Measurements from ENCODE around the gene ARHGAP15. TPM values are rescaled to one million over a fixed set of nuclear protein-coding genes. Genes with fewer than 3 reads are reported as not detected.
A peak's percentile ranks its signal among the peaks of the same experiment; 100 is the strongest.

The ARHGAP15 gene
- total RNA-seq, 1 donor from 2014 or later: not detected

GRCh38 chr2:143138292-143138691 is 9.1 kb downstream of the ARHGAP15 start:
- Histone ChIP-seq H3K36me3 (ENCODE audit: control insufficient read depth, insufficient read depth, low read length) (no peaks in the 10 kb centered on the region), H3K4me3 (ENCODE audit: low read depth, low read length) (no peak overlapping the region), H3K27me3 (ENCODE audit: control insufficient read depth, insufficient read depth, low read length) (no peaks in the 10 kb centered on the region)
- no peak for DNase-seq (ENCODE audit: low read depth)
- TF ChIP-seq CTCF (IDR thresholded peaks at IDR 0.05; ENCODE audit: insufficient read depth, low read length, poor library complexity, severe bottlenecking): no peak

- Histone ChIP-seq H3K27me3 (ENCODE audit: control insufficient read depth, insufficient read depth, low read length) (no peaks in the 10 kb centered on the region), H3K36me3 (ENCODE audit: control insufficient read depth, insufficient read depth, low read length) (no peaks in the 10 kb centered on the region), H3K4me3 (ENCODE audit: low read depth, low read length) (no peak overlapping the region)
- no peak for TF ChIP-seq CTCF (IDR thresholded peaks at IDR 0.05; ENCODE audit: insufficient read depth, low read length, poor library complexity, severe bottlenecking)
- DNase-seq (ENCODE audit: low read depth): no peak
These were observed 10.7 kb downstream of the ARHGAP15 start for GRCh38 chr2:143139835-143140393.

GRCh38 chr2:143140864-143141661 is 11.8 kb downstream of the ARHGAP15 start:
- Histone ChIP-seq H3K36me3 (ENCODE audit: control insufficient read depth, insufficient read depth, low read length) (no peaks in the 10 kb centered on the region), H3K4me3 (ENCODE audit: low read depth, low read length) (no peak overlapping the region), H3K27me3 (ENCODE audit: control insufficient read depth, insufficient read depth, low read length) (no peaks in the 10 kb centered on the region)
- no peak for TF ChIP-seq CTCF (IDR thresholded peaks at IDR 0.05; ENCODE audit: insufficient read depth, low read length, poor library complexity, severe bottlenecking)
- no peak for DNase-seq (ENCODE audit: low read depth)

GRCh38 chr2:143142598-143142997 is 13.4 kb downstream of the ARHGAP15 start:
- no peak for DNase-seq (ENCODE audit: low read depth)
- Histone ChIP-seq H3K36me3 (ENCODE audit: control insufficient read depth, insufficient read depth, low read length) (no peaks in the 10 kb centered on the region), H3K4me3 (ENCODE audit: low read depth, low read length) (no peak overlapping the region), H3K27me3 (ENCODE audit: control insufficient read depth, insufficient read depth, low read length) (no peaks in the 10 kb centered on the region)
- no peak for TF ChIP-seq CTCF (IDR thresholded peaks at IDR 0.05; ENCODE audit: insufficient read depth, low read length, poor library complexity, severe bottlenecking)

GRCh38 chr2:143144813-143145455 is 15.7 kb downstream of the ARHGAP15 start:
- no peaks in the 10 kb centered on the region for H3K36me3 ChIP-seq (ENCODE audit: control insufficient read depth, insufficient read depth, low read length)
- H3K27me3 ChIP-seq (ENCODE audit: control insufficient read depth, insufficient read depth, low read length): no peaks in the 10 kb centered on the region
- TF ChIP-seq CTCF (IDR thresholded peaks at IDR 0.05; ENCODE audit: insufficient read depth, low read length, poor library complexity, severe bottlenecking): no peak
- peak; percentile 19 for DNase-seq (ENCODE audit: low read depth)
- no peak overlapping the region for H3K4me3 ChIP-seq (ENCODE audit: low read depth, low read length)

Measured in kidney epithelial cell (primary cell).